ENCODE data around the gene IDE.
A peak's percentile ranks its signal among the peaks of the same experiment; 100 is the strongest.
"Not testable (repeated sequence)": the region's sequence is repeated elsewhere in the genome, so short reads cannot be mapped to it uniquely, and the experiment has no call there.

Gene IDE

DNA sequence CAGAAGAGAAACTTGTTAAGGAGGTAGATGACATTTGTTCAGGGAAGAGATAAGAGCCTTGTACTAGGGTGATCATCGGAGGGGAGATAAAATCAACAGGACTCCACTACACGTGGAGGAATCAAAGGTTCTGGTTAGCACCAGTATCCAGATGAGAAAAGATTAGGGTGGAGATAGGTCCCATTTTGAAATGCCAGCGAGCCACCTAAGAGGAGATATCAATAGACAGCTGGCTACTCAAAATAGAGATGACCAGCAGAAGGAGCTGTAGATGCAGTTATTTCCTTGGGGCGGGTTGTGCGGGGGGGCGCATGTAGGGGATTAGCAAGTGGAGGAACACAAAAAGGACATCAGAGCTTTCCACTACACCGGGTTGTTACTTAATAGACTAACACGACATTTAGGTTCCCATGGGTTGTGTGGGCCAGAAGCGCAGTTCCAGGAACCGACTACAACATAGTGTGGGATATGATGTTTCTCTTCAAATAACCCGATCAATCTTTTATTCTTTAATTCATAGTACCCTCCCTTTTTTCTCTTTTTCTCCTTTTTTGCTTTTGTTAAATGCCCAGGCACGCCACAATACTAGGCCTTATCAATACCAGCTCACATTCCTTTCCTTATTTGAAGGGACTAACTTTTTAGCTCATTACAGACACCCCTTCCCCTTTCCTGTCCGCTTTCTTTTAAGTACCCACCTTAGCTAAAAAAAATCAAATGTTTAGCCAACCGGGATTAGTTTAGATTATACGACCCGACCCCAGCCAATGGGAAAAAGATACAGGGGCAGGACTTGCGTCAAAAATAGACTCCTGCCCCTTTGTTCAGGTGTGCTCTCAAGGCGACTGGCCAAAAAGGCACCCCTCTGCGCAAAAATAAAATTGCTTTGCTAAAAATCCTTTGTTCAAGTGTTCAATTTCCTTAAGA, 17.0 kb upstream of the IDE start:
- Histone ChIP-seq H3K9me3 (ENCODE audit: control insufficient read depth, insufficient read depth, low read depth, low read length) (no peaks in the 10 kb centered on the region), H3K4me1 (ENCODE audit: control insufficient read depth, insufficient read depth, low read length) (peaks cover 14% of the 10 kb centered on the region), H3K4me3 (ENCODE audit: low read depth, low read length) (peak overlapping the region; percentile 91), H3K27ac (ENCODE audit: low read depth, low read length) (peak overlapping the region; percentile 89), H3K27me3 (ENCODE audit: control insufficient read depth, insufficient read depth, low read length) (no peaks in the 10 kb centered on the region), H3K36me3 (ENCODE audit: control insufficient read depth, insufficient read depth, low read length) (no peaks in the 10 kb centered on the region), H3K9ac (ENCODE audit: low read length) (peak overlapping the region; percentile 68)

DNA sequence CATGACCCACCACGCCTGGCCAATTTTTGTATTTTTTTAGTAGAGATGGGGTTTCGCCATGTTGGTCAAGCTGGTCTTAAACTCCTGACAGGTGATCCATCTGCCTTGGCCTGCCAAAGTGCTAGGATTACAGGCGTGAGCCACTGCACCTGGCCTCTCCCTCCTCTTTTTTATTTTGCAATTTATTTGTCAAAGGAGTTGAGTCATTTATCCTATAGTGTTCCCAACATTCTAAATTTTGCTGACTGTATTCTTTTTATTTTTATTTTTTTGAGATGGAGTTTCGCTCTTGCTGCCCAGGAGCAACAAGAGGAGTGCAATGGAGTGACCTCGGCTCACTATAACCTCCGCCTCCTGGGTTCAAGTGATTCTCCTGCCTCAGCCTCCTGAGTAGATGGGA, 8.5 kb upstream of the IDE start:
- not testable (repeated sequence) for H3K9ac ChIP-seq (ENCODE audit: low read length); H3K4me3 ChIP-seq (ENCODE audit: low read depth, low read length); H3K27ac ChIP-seq (ENCODE audit: low read depth, low read length); H3K36me3 ChIP-seq (ENCODE audit: control insufficient read depth, insufficient read depth, low read length); H3K9me3 ChIP-seq (ENCODE audit: control insufficient read depth, insufficient read depth, low read depth, low read length); H3K4me1 ChIP-seq (ENCODE audit: control insufficient read depth, insufficient read depth, low read length); H3K27me3 ChIP-seq (ENCODE audit: control insufficient read depth, insufficient read depth, low read length)

DNA sequence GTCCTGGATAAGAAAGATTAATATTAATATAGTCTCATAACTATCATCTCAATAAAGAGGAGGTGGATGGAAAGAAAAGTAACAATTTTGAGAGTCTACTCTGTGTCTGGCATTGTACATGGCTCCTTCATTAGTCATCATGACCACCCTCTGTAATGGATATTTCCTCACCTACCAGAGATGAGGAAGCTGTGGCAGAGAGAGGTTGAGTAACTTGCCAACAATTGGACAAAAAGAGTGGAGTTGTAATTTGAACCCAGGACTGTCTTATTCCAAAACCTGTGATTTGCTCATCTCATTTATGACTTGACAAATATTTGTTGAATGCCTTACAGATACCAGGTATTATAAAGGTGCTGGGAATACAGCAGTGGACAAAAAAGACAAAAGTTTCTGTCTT, 2.1 kb upstream of the IDE start:
- no peak overlapping the region for H3K27ac ChIP-seq (ENCODE audit: low read depth, low read length)
- H3K9ac ChIP-seq (ENCODE audit: low read length), result no peak overlapping the region
- H3K9me3 ChIP-seq (ENCODE audit: control insufficient read depth, insufficient read depth, low read depth, low read length), result no peaks in the 10 kb centered on the region
- no peak overlapping the region for H3K4me3 ChIP-seq (ENCODE audit: low read depth, low read length)
- no peaks in the 10 kb centered on the region for H3K36me3 ChIP-seq (ENCODE audit: control insufficient read depth, insufficient read depth, low read length)
- H3K27me3 ChIP-seq (ENCODE audit: control insufficient read depth, insufficient read depth, low read length), result no peaks in the 10 kb centered on the region
- H3K4me1 ChIP-seq (ENCODE audit: control insufficient read depth, insufficient read depth, low read length), result peaks cover 17% of the 10 kb centered on the region

DNA sequence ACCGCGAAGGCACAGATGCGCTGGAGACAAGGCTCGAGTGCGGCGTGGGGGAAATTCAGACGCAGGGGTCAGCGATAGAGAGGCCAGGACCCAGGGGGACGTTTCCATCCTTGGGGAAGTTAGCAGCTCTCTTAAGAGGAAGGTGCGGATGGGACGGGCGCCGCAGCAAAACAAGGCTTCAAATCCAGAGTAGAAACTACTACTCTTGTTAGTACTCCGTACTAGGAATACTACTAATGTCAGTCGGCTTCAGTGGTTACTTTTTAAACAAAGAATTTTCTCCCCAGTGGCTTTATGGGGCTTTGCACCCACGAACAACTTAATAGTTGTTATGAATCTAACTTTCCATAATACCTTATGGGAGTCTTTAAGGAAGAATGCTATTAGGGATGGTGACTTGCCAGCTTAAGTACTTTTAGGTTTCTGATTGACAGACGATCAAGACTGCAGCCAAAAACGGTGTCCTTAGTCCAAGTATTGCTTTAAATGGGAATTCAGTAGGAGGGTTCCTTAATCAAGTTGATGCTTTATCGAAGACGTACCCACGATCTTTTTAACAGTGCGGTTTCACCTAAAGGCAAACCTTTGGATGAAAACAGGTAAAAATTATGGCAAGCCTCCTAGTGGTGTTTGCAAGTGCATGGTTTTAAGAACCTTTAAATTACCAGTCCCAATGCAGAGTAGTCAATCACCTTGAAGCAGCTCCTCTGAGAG, 812 bp upstream of the IDE start:
- Histone ChIP-seq H3K27ac (ENCODE audit: low read depth, low read length) (no peak overlapping the region), H3K4me1 (ENCODE audit: control insufficient read depth, insufficient read depth, low read length) (peaks cover 17% of the 10 kb centered on the region), H3K9me3 (ENCODE audit: control insufficient read depth, insufficient read depth, low read depth, low read length) (no peaks in the 10 kb centered on the region), H3K36me3 (ENCODE audit: control insufficient read depth, insufficient read depth, low read length) (no peaks in the 10 kb centered on the region), H3K9ac (ENCODE audit: low read length) (no peak overlapping the region), H3K4me3 (ENCODE audit: low read depth, low read length) (peak overlapping the region; percentile 99), H3K27me3 (ENCODE audit: control insufficient read depth, insufficient read depth, low read length) (no peaks in the 10 kb centered on the region)

DNA sequence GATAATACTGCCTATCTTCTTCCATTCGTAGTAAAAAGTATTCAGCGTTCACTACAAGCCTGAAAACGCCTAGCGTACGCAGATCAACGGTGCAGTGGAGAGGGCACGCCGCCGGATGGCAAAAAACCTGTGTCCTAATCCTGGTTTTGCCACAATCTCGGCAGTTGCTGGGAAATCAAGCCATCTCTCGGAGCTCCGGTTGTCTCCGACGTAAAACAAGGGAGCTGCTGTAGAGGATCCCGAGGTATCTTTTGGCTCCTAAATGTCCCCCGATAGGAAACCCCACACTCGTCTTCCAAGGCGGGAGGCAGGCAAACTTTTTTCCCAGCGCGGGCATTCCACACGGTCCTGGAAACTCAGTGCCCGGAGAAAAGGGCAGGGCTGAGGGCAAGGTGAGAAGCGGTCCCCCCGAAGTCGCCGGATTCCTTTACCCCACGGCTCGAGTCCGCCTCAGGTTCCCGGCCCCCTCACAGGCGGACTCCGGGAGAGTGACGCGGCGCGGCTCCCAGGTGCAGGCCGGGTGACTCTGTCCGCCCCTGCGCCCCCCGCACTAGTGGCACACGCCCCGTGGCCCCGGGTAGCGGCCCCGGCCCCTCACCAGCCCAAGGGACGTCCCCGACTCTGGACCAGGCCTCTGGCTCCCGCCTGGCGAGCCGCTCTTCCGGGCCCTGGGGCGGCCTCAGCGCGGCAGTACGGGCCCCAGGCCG, 649 bp downstream of the IDE start:
- peak overlapping the region; percentile 94 for H3K9ac ChIP-seq (ENCODE audit: low read length)
- H3K4me1 ChIP-seq (ENCODE audit: control insufficient read depth, insufficient read depth, low read length), result peaks cover 17% of the 10 kb centered on the region
- H3K9me3 ChIP-seq (ENCODE audit: control insufficient read depth, insufficient read depth, low read depth, low read length), result no peaks in the 10 kb centered on the region
- H3K36me3 ChIP-seq (ENCODE audit: control insufficient read depth, insufficient read depth, low read length), result peaks cover 6% of the 10 kb centered on the region; the same call in 1 of the 2 replicates
- no peaks in the 10 kb centered on the region for H3K27me3 ChIP-seq (ENCODE audit: control insufficient read depth, insufficient read depth, low read length)
- peak overlapping the region; percentile 96; the same call in 1 of the 2 replicates for H3K27ac ChIP-seq (ENCODE audit: low read depth, low read length)
- H3K4me3 ChIP-seq (ENCODE audit: low read depth, low read length), result peak overlapping the region; percentile 99

DNA sequence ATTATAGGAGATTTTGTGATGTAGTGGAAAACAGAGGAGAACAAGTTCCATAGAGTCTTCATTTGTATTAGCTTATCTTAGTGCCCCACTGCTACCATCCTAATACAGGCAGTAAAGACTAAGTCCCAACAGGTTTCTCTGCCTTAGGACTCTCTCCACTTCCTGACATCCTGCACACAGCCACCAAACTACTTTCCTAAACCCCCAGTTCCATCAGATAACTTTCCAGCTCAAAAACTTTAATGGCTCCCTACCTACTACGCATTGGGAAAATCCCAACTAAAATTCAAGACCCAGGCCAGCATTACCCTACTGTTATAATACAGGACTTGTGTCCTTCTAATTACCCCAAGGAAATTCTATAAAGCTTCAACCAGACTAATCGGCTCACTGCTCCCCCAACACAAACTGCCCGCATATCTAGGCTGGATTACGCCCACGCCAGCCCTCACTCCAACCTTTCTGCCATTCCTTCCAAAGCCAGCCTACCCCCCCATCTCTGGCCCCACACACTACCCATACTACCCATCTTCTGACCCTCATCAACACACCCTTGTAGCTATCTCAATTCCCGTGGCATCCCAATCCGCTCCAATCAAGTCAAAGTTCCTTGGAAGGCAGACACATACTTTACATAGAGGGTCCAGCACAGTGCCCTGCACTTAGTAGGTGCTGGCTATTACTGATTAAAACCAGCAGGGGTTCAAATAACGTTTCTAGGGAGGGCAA, 1.4 kb downstream of the IDE start:
- H3K27me3 ChIP-seq (ENCODE audit: control insufficient read depth, insufficient read depth, low read length), result no peaks in the 10 kb centered on the region
- 0 out of 2 replicates have a peak overlapping the region, but pooled peaks have one; percentile 96 for H3K27ac ChIP-seq (ENCODE audit: low read depth, low read length)
- peaks cover 24% of the 10 kb centered on the region for H3K4me1 ChIP-seq (ENCODE audit: control insufficient read depth, insufficient read depth, low read length)
- H3K9me3 ChIP-seq (ENCODE audit: control insufficient read depth, insufficient read depth, low read depth, low read length), result no peaks in the 10 kb centered on the region
- H3K4me3 ChIP-seq (ENCODE audit: low read depth, low read length), result peak overlapping the region; percentile 99
- peak overlapping the region; percentile 94 for H3K9ac ChIP-seq (ENCODE audit: low read length)
- peaks cover 6% of the 10 kb centered on the region; the same call in 1 of the 2 replicates for H3K36me3 ChIP-seq (ENCODE audit: control insufficient read depth, insufficient read depth, low read length)

DNA sequence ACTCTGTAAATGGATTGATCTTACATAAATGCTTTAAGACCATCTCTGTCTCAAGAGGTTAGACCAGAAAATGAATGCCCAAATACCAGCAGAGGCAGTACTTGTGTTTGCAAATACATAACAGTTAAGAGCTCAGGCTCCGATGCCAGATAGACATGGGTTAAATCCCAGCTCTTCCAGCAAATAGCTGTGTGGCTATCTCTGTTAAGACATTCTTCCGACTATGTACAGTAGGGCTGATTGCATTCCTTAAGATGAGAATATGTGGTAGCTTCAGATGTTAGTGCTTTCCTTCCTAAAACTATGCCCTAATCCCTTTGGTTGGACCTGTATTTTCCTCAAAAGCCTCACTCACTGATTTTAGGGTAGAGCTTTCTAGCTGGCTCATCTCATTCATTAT, 2.2 kb downstream of the IDE start:
- peaks cover 24% of the 10 kb centered on the region for H3K4me1 ChIP-seq (ENCODE audit: control insufficient read depth, insufficient read depth, low read length)
- H3K9ac ChIP-seq (ENCODE audit: low read length), result no peak overlapping the region
- H3K36me3 ChIP-seq (ENCODE audit: control insufficient read depth, insufficient read depth, low read length), result peaks cover 6% of the 10 kb centered on the region; the same call in 1 of the 2 replicates
- H3K4me3 ChIP-seq (ENCODE audit: low read depth, low read length), result peak overlapping the region; percentile 99; the same call in 1 of the 2 replicates
- H3K27me3 ChIP-seq (ENCODE audit: control insufficient read depth, insufficient read depth, low read length), result no peaks in the 10 kb centered on the region
- no peaks in the 10 kb centered on the region for H3K9me3 ChIP-seq (ENCODE audit: control insufficient read depth, insufficient read depth, low read depth, low read length)
- no peak overlapping the region for H3K27ac ChIP-seq (ENCODE audit: low read depth, low read length)

DNA sequence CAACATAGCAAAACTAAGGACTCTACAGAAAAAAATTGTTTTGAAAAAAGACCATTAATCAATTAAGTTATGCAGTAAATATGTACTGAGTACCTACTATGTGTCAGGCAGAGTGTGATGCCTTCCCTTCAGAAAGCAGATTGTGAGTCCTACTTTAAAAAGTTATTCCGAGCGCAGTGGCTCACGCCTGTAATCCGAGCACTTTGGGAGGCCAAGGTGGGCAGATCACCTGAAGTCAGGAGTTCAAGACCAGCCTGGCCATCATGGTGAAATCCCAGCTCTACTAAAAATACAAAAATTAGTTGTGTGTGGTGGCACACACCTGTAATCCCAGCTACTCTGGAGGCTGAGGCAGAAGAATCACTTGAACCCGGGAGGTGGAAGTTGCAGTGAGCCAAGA, 4.2 kb downstream of the IDE start:
- Histone ChIP-seq H3K36me3 (ENCODE audit: control insufficient read depth, insufficient read depth, low read length) (peaks cover 12% of the 10 kb centered on the region), H3K4me1 (ENCODE audit: control insufficient read depth, insufficient read depth, low read length) (peaks cover 21% of the 10 kb centered on the region)
- not testable (repeated sequence) for H3K27ac ChIP-seq (ENCODE audit: low read depth, low read length); H3K4me3 ChIP-seq (ENCODE audit: low read depth, low read length); H3K9ac ChIP-seq (ENCODE audit: low read length); H3K27me3 ChIP-seq (ENCODE audit: control insufficient read depth, insufficient read depth, low read length); H3K9me3 ChIP-seq (ENCODE audit: control insufficient read depth, insufficient read depth, low read depth, low read length)

DNA sequence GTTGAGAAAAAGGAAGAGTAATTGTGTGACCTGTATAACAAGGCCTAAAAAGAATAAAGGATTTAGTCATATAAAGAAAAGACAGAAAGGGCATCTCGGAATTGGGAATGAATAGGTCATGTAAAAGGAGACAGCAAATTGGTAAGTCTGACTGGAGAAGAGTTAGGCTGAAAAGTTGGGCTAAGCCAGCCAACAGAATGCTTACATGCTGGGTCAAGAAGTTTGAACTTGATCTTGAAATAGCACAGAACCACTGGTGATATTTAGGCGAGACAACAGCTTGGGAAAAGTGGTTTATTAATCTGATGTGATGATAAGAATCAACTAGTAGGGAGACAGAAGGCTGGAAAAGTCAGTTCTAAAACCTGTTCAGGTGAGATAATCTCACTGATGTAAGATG, 4.8 kb downstream of the IDE start:
- Histone ChIP-seq H3K27me3 (ENCODE audit: control insufficient read depth, insufficient read depth, low read length) (no peaks in the 10 kb centered on the region), H3K27ac (ENCODE audit: low read depth, low read length) (no peak overlapping the region), H3K9ac (ENCODE audit: low read length) (no peak overlapping the region), H3K4me1 (ENCODE audit: control insufficient read depth, insufficient read depth, low read length) (peaks cover 21% of the 10 kb centered on the region), H3K4me3 (ENCODE audit: low read depth, low read length) (no peak overlapping the region), H3K9me3 (ENCODE audit: control insufficient read depth, insufficient read depth, low read depth, low read length) (no peaks in the 10 kb centered on the region), H3K36me3 (ENCODE audit: control insufficient read depth, insufficient read depth, low read length) (peaks cover 16% of the 10 kb centered on the region)

DNA sequence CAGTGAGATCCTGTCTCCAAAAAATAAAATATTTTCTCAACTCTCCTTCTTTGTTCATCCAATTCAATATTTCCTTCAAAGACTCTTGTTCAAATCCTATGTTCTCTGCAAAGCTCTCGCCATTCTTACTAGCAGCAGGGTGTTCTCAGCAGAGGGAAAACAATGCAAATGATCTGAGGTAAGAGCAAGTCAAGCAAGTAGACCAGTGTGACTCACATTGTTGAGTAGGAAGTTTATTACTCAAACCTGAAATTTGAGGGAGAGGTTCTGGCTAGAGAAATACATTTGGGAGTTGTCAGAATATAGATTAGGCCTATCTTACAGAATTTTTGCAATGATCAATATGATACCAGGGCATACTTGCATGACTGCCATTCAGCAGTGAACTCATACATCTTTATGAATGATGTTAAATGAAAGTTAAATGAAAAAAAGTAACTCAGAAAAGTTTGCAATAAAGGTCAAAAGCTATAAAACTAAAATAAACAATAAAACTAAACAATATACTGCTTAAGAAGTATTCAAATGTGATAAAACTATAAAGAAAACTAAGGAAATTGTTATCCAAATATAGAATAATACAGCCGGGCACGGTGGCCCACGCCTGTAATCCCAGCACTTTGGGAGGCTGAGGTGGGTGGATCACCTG, 5.8 kb downstream of the IDE start:
- Histone ChIP-seq H3K27ac (ENCODE audit: low read depth, low read length) (no peak overlapping the region), H3K4me3 (ENCODE audit: low read depth, low read length) (no peak overlapping the region), H3K27me3 (ENCODE audit: control insufficient read depth, insufficient read depth, low read length) (no peaks in the 10 kb centered on the region), H3K9ac (ENCODE audit: low read length) (no peak overlapping the region), H3K4me1 (ENCODE audit: control insufficient read depth, insufficient read depth, low read length) (peaks cover 21% of the 10 kb centered on the region), H3K9me3 (ENCODE audit: control insufficient read depth, insufficient read depth, low read depth, low read length) (no peaks in the 10 kb centered on the region), H3K36me3 (ENCODE audit: control insufficient read depth, insufficient read depth, low read length) (peaks cover 20% of the 10 kb centered on the region)

Measured in HUES6 (cell line).